Glutamatergic neuron (in vitro differentiated cells): ENCODE results near the gene TMEM163. TPM values are rescaled to one million over a fixed set of nuclear protein-coding genes. Genes with fewer than 3 reads are reported as not detected.

ENCODE experiments used
- DNase-seq: peaks from one replicate; pipeline ENCODE4 v3.0.0; 2022
- H3K27ac Mint-ChIP-seq: one replicate; pipeline ENCODE4 v1.8.0; 2020; ENCODE audit warnings: mild to moderate bottlenecking, mixed read lengths, inconsistent platforms; ENCODE audit not compliant: unreplicated experiment
- H3K27me3 Mint-ChIP-seq: one replicate; pipeline ENCODE4 v1.8.0; 2020; ENCODE audit warnings: mild to moderate bottlenecking, moderate library complexity, mixed read lengths, inconsistent platforms; ENCODE audit not compliant: unreplicated experiment
- H3K36me3 Mint-ChIP-seq: one replicate; pipeline ENCODE4 v1.8.0; 2020; ENCODE audit warnings: mild to moderate bottlenecking, mixed read lengths, inconsistent platforms; ENCODE audit not compliant: unreplicated experiment
- H3K4me1 Mint-ChIP-seq: one replicate; pipeline ENCODE4 v1.8.0; 2020; ENCODE audit warnings: mild to moderate bottlenecking, low read depth, mixed read lengths, inconsistent platforms; ENCODE audit not compliant: unreplicated experiment
- H3K4me3 Mint-ChIP-seq: one replicate; pipeline ENCODE4 v1.8.0; 2020; ENCODE audit warnings: mild to moderate bottlenecking, mixed read lengths, inconsistent platforms; ENCODE audit not compliant: unreplicated experiment
- H3K9me3 Mint-ChIP-seq: one replicate; pipeline ENCODE4 v1.8.0; 2020; ENCODE audit warnings: mild to moderate bottlenecking, moderate library complexity, mixed read lengths, inconsistent platforms; ENCODE audit not compliant: unreplicated experiment
- total RNA-seq: library from RNA; stranded (reverse); fragmentation: NEBNext Ultra II Directional; extraction: Animal tissue kit (Norgen Biotek cat#: 25700); gene quantifications from one replicate; pipeline ENCODE4 v1.2.1, GENCODE V29; 2021; ENCODE audit not compliant: unreplicated experiment
- TF ChIP-seq, protein P1 (sequence below): fragments of 200-600 bp; sonication (generic); IDR thresholded peaks from one replicate; pipeline ENCODE4 v1.5.0; 2021; ENCODE audit not compliant: partially characterized antibody, unreplicated experiment

Gene TMEM163
- total RNA-seq, 1 donor from 2014 or later = 27.7 TPM

DNA sequence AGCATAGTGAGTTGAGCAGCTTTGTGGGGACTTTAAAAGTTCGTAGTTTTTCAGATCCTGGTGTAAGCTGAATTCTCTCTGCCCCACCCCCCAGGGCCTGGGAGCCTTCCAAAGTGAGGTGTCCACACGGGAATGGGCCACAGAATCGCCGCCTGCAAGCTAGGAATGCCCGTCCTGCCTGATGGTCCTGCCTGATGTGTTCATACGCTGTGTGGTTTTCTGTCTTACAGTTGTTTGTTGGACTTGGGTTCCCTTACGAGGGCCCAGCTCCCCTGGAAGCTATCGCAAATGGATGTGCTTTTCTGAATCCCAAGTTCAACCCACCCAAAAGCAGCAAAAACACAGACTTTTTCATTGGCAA, 306.2 kb downstream of the TMEM163 start:
- Mint-ChIP-seq H3K4me1 (peaks cover 36% of the 10 kb centered on the region), H3K36me3 (no peaks in the 10 kb centered on the region), H3K9me3 (peaks cover 7% of the 10 kb centered on the region), H3K27me3 (peaks cover 11% of the 10 kb centered on the region), H3K4me3 (no peak overlapping the region), H3K27ac (peak overlapping the region; percentile 90)
- DNase-seq = no peak
- TF ChIP-seq, protein P1, sequence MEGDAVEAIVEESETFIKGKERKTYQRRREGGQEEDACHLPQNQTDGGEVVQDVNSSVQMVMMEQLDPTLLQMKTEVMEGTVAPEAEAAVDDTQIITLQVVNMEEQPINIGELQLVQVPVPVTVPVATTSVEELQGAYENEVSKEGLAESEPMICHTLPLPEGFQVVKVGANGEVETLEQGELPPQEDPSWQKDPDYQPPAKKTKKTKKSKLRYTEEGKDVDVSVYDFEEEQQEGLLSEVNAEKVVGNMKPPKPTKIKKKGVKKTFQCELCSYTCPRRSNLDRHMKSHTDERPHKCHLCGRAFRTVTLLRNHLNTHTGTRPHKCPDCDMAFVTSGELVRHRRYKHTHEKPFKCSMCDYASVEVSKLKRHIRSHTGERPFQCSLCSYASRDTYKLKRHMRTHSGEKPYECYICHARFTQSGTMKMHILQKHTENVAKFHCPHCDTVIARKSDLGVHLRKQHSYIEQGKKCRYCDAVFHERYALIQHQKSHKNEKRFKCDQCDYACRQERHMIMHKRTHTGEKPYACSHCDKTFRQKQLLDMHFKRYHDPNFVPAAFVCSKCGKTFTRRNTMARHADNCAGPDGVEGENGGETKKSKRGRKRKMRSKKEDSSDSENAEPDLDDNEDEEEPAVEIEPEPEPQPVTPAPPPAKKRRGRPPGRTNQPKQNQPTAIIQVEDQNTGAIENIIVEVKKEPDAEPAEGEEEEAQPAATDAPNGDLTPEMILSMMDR = no peak

DNA sequence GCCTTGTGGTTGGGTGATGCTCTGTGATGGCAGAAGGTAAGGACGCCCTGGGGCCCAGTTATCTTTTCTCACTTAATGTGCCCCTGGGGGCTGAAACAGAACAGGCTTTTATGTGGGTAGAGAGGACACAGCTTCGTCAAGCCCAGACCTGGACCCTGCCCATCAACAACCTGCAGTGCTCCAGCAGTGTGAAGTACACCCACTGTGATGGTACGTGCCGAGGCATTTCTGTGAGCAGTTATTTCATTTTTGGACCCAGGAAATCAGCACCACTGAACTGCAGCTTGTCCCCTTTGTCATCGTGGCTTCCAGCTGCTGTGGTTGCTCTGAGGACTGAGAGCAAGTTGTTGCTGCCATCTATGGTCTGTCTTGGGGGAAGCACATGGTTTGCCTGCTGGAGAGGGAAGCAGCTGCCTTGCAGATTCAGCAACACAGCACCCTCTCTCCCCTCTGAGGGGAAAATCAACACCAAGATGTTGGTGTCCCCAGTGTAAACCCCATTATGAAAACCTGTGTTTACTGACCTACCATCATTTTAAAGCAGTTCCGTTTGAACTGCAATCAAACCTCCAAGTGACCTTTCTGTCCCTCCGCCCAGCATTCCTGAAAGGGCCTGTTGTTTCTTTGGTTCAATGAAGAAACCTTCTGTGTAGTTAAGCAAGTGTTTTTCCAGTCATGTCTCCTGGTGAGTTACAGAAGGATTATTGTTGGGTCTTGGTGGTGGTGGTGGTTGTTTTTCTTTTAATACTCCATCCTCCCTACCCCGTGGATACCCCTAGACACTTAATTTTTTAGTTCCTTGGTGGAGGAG, 306.8 kb downstream of the TMEM163 start:
- Mint-ChIP-seq H3K27me3 (peaks cover 11% of the 10 kb centered on the region), H3K4me3 (peak overlapping the region; percentile 0), H3K27ac (peak overlapping the region; percentile 90), H3K36me3 (no peaks in the 10 kb centered on the region), H3K4me1 (peaks cover 36% of the 10 kb centered on the region), H3K9me3 (peaks cover 7% of the 10 kb centered on the region)
- TF ChIP-seq, protein P1 = peak; percentile 18
- DNase-seq = peak; percentile 57

DNA sequence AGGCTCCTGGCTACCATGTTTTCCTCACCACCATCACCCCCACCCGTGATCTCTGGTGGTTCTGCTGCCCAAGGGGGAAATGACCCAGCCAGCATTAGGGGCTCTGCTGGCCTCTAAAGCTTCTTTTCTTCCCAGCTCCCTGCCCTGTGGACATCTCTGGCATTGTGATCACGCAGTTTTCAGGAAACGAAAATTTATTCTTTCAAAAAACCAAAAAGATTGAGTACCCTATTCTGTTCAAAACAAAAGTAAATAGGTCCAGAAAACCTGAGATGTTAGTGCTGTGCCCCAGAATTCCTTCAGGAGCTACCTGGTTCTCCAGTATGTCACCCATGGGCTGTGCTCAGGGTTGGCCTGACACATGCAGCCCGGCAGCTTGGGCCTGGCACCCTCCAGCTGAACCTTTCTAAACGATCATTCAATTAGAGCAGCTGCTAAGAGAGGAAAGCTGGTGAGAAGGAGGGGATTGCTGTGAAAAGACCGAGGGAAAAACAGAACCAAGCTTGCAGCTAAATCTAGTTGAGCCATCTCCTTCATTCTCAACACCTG, 307.4 kb downstream of the TMEM163 start:
- Mint-ChIP-seq H3K27ac (peak overlapping the region; percentile 90), H3K36me3 (no peaks in the 10 kb centered on the region), H3K4me1 (peaks cover 38% of the 10 kb centered on the region), H3K9me3 (peaks cover 7% of the 10 kb centered on the region), H3K4me3 (peak overlapping the region; percentile 2), H3K27me3 (peaks cover 11% of the 10 kb centered on the region)
- TF ChIP-seq, protein P1 = no peak
- peak; percentile 48 for DNase-seq

DNA sequence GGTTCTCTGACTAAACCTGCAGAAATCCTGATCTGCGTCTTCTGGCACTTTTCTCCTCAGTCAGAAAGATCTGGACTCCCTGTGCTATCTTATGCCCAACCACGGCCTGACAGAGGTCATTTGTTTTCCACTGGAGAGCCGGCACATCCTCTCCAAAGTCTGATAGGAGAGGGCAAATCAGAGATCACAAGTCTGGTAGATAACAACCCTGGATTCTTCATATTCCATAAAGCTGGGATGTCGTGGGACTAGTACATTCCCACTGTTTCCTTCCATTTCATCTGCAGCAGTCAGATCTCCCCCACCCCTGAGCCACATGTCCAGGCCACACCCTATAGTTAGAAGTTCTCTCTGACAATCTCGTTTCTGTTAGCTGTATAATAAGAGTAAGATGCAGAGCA, 308.0 kb downstream of the TMEM163 start:
- TF ChIP-seq, protein P1 = no peak
- Mint-ChIP-seq H3K36me3 (no peaks in the 10 kb centered on the region), H3K27ac (peak overlapping the region; percentile 90), H3K27me3 (peaks cover 11% of the 10 kb centered on the region), H3K9me3 (peaks cover 7% of the 10 kb centered on the region), H3K4me3 (peak overlapping the region; percentile 2), H3K4me1 (peaks cover 40% of the 10 kb centered on the region)
- no peak for DNase-seq

DNA sequence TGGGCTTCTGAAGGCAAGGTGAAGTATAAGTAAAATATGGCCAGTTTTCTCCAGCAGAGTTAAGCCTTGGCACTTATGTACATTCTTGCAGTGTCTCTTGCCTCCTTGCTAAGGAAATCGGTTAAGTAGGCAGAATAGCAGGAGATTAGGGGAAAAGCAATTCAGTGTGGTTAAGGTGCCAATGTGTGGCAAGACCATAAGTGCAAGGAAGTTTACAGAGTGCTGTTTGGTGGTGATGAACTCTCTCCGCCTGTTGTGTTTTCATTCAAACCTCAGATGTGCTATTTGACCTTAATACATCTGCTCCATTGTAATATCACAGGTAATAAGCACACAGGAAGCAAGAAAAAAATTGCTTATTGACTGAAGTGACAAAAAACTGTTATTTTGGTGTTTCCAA, 308.8 kb downstream of the TMEM163 start:
- TF ChIP-seq, protein P1 = no peak
- Mint-ChIP-seq H3K36me3 (peaks cover under 1% of the 10 kb centered on the region), H3K4me1 (peaks cover 45% of the 10 kb centered on the region), H3K27ac (no peak overlapping the region), H3K27me3 (peaks cover 11% of the 10 kb centered on the region), H3K4me3 (no peak overlapping the region), H3K9me3 (peaks cover 7% of the 10 kb centered on the region)
- DNase-seq = no peak
